CD4-positive, alpha-beta T cell (primary cell): ENCODE data around the gene EIPR1. TPM values are rescaled to one million over a fixed set of nuclear protein-coding genes. Genes with fewer than 3 reads are reported as not detected.
"Not testable (repeated sequence)": the region's sequence is repeated elsewhere in the genome, so short reads cannot be mapped to it uniquely, and the experiment has no call there.

Experiments used
- ATAC-seq: fragments of 200-7000 bp; cut with Tn5 transposase; one replicate; pipeline ENCODE4 v1.10.0; 2022; ENCODE audit warnings: mild to moderate bottlenecking; ENCODE audit not compliant: poor library complexity
- CTCF ChIA-PET: fragments of 350-600 bp; sonication (Branson Sonifier 250); formaldehyde crosslinking; loops from one replicate; lab custom pipeline; 2021; ENCODE audit warnings: antibody characterized with exemption, inconsistent platforms; lab: Charles Lee
- POLR2A ChIA-PET: fragments of 350-600 bp; sonication (Branson Sonifier 250); formaldehyde crosslinking; loops from one replicate; lab custom pipeline; 2021; ENCODE audit warnings: antibody characterized with exemption, inconsistent platforms; lab: Charles Lee
- DNase-seq, 14 experiments: peaks; one replicate each; pipeline ENCODE4 v3.0.0-alpha.2; 2013 to 2020; ENCODE audit warnings: mixed read lengths in 2 of 14
- H3K27ac ChIP-seq, 2 donors: one replicate each; pipeline versions ENCODE4 v1.5.1 to v1.7.0; 2013; ENCODE audit warnings: low read length in 2 of 2, low read depth in 1 of 2, mild to moderate bottlenecking in 1 of 2
- H3K27me3 ChIP-seq, 2 experiments: 1 replicate in 1 of 2; 2 replicates in 1 of 2; pipeline versions ENCODE4 v1.6.1 to v1.7.0; 2013; ENCODE audit warnings: low read length in 2 of 2, control low read depth in 1 of 2, mild to moderate bottlenecking in 1 of 2, moderate library complexity in 1 of 2; ENCODE audit not compliant: insufficient read depth in 2 of 2, control insufficient read depth in 1 of 2
- H3K36me3 ChIP-seq: one replicate; pipeline ENCODE4 v1.6.1; 2013; ENCODE audit warnings: low read length, control low read depth; ENCODE audit not compliant: insufficient read depth
- H3K4me1 ChIP-seq: one replicate; pipeline ENCODE4 v1.6.1; 2013; ENCODE audit warnings: low read length, control low read depth; ENCODE audit not compliant: insufficient read depth
- H3K4me3 ChIP-seq: one replicate; pipeline ENCODE4 v1.5.1; 2013; ENCODE audit warnings: mild to moderate bottlenecking, low read length, moderate library complexity
- H3K9me3 ChIP-seq, 2 experiments: 1 replicate in 1 of 2; 2 replicates in 1 of 2; pipeline versions ENCODE4 v1.6.1 to v1.7.0; 2013; ENCODE audit warnings: low read length in 2 of 2, mild to moderate bottlenecking in 2 of 2, control low read depth in 1 of 2, moderate library complexity in 1 of 2; ENCODE audit not compliant: control insufficient read depth in 1 of 2, insufficient read depth in 1 of 2
- H3K27ac Mint-ChIP-seq: one replicate; pipeline ENCODE4 v1.8.0; 2020; ENCODE audit warnings: mixed read lengths
- H3K27me3 Mint-ChIP-seq: one replicate; pipeline ENCODE4 v1.8.0; 2021; ENCODE audit warnings: mixed read lengths
- H3K36me3 Mint-ChIP-seq: one replicate; pipeline ENCODE4 v1.8.0; 2021; ENCODE audit warnings: low read depth, mixed read lengths
- H3K4me1 Mint-ChIP-seq: one replicate; pipeline ENCODE4 v1.8.0; 2021; ENCODE audit warnings: low read depth, mixed read lengths
- H3K4me3 Mint-ChIP-seq: one replicate; pipeline ENCODE4 v1.8.0; 2020; ENCODE audit warnings: mild to moderate bottlenecking, mixed read lengths
- H3K9me3 Mint-ChIP-seq: one replicate; pipeline ENCODE4 v1.8.0; 2020; ENCODE audit warnings: mixed read lengths
- intact Hi-C, 2 experiments: fragments of 100-400 bp; cut with DNase I in 1 of 2; cut with micrococcal nuclease in 1 of 2; formaldehyde crosslinking; loops; one replicate each; pipeline versions ENCODE4 v1.15.1 to v1.9.0; 2023 to 2025; cut with DNase I, micrococcal nuclease
- total RNA-seq, 174 experiments: library from RNA in 2 of 174; stranded (reverse) in 2 of 174; gene quantifications; one replicate each; pipeline ENCODE4 v1.2.3 and lab custom pipeline; 2021 to 2026
- TF ChIP-seq, protein P1 (sequence below): fragments of 200-600 bp; IDR thresholded peaks from one replicate; pipeline ENCODE4 v1.8.0; 2022; ENCODE audit warnings: antibody characterized with exemption, mild to moderate bottlenecking

Gene EIPR1
- total RNA-seq, 2 experiments from 2014 or later, result 11.0 to 12.4 TPM

DNA sequence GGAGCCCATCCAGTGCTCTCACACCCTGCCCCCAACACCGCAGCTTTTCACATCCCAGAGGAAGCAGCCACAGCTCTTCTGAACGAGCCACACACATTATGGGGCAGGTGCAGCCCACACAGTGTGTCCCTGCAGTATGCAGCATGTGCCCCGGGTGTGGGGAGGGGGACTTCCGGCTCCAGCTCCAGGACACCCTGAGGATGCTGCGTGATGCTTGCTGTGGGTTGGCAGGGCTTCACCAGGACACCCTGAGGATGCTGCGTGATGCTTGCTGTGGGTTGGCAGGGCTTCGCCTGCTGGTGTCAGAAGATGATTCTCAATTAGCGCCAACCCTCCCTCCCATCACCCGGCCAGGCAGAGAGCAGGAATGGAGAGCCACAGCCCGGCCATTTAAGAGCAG lies 193.9 kb downstream of the EIPR1 start:
- no peak overlapping the region for H3K27ac Mint-ChIP-seq
- H3K9me3 Mint-ChIP-seq, result no peaks in the 10 kb centered on the region
- TF ChIP-seq, protein P1, sequence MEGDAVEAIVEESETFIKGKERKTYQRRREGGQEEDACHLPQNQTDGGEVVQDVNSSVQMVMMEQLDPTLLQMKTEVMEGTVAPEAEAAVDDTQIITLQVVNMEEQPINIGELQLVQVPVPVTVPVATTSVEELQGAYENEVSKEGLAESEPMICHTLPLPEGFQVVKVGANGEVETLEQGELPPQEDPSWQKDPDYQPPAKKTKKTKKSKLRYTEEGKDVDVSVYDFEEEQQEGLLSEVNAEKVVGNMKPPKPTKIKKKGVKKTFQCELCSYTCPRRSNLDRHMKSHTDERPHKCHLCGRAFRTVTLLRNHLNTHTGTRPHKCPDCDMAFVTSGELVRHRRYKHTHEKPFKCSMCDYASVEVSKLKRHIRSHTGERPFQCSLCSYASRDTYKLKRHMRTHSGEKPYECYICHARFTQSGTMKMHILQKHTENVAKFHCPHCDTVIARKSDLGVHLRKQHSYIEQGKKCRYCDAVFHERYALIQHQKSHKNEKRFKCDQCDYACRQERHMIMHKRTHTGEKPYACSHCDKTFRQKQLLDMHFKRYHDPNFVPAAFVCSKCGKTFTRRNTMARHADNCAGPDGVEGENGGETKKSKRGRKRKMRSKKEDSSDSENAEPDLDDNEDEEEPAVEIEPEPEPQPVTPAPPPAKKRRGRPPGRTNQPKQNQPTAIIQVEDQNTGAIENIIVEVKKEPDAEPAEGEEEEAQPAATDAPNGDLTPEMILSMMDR, result no peak
- H3K9me3 ChIP-seq, result peaks cover 0 to 11% of the 10 kb centered on the region in 2 experiments
- no peak for ATAC-seq
- H3K36me3 ChIP-seq, result peaks cover 9% of the 10 kb centered on the region
- H3K4me3 ChIP-seq, result no peak overlapping the region
- POLR2A ChIA-PET, result no interaction called here
- CTCF ChIA-PET, result no interaction called here
- no peak overlapping the region for H3K4me3 Mint-ChIP-seq
- H3K4me1 Mint-ChIP-seq, result no peaks in the 10 kb centered on the region
- H3K27me3 Mint-ChIP-seq, result no peaks in the 10 kb centered on the region
- H3K36me3 Mint-ChIP-seq, result peaks cover 18% of the 10 kb centered on the region
- intact Hi-C loops, result no loop called here
- no peak overlapping the region for H3K27ac ChIP-seq
- no peaks in the 10 kb centered on the region for H3K4me1 ChIP-seq
- DNase-seq, result no peak
- H3K27me3 ChIP-seq, result no peaks in the 10 kb centered on the region

DNA sequence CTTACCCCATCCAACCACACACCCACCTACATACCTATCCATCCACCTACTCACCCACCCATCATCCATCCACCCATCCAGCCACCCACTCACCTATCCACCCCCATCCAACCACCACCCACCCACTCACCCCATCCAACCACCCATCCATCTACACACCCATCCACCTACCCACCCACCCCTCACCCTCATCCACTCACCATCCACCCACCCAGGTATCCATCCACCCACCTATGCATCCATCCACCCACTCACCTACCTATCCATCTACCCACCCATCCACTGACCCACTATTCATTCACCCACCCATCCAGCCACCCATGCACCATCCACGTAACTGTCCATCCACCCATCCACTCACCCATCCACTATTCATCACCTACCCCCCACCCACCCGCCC lies 194.8 kb downstream of the EIPR1 start:
- TF ChIP-seq, protein P1, result no peak
- Mint-ChIP-seq H3K9me3 (no peaks in the 10 kb centered on the region), H3K4me1 (no peaks in the 10 kb centered on the region), H3K27me3 (no peaks in the 10 kb centered on the region), H3K36me3 (peaks cover 13% of the 10 kb centered on the region), H3K27ac (no peak overlapping the region), H3K4me3 (no peak overlapping the region)
- intact Hi-C loops, result no loop called here
- ChIA-PET POLR2A (no interaction called here), CTCF (no interaction called here)
- Histone ChIP-seq H3K9me3 (peaks cover 0 to 11% of the 10 kb centered on the region in 2 experiments), H3K27me3 (no peaks in the 10 kb centered on the region), H3K27ac (no peak overlapping the region), H3K4me3 (no peak overlapping the region), H3K36me3 (peaks cover 3% of the 10 kb centered on the region), H3K4me1 (no peaks in the 10 kb centered on the region)
- DNase-seq (no peak), ATAC-seq (no peak)

DNA sequence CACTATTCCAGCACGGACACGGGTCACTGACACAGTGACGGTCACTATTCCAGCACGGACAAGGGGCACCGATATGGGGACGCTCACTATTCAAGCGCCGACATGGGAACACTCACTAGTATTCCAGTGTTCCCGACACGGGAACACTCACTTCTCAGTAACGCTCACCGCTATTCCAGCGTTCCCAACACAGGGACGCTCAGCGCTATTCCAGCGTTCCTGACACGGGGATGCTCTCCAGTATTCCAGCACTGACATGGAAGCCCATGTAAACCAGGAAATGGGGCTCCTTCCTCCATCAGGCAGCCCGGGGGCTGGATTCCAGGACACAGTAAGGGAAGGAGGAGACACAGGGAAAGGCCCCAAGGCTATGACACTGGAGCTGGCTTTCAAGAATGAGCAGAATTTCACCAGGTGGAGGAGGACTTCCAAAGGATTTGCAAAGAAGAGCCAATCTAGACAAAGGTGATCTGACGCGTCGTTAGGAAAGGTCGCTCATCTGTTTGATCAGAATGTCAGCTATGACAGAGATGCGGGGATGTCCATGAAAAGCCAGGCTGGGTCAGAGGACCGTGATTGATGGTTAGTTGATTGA lies 196.1 kb downstream of the EIPR1 start:
- TF ChIP-seq, protein P1, result no peak
- no peak for ATAC-seq
- Mint-ChIP-seq H3K27me3 (no peaks in the 10 kb centered on the region), H3K27ac (no peak overlapping the region), H3K4me1 (no peaks in the 10 kb centered on the region), H3K9me3 (no peaks in the 10 kb centered on the region), H3K4me3 (no peak overlapping the region), H3K36me3 (peaks cover 17% of the 10 kb centered on the region)
- H3K9me3 ChIP-seq, result peaks cover 0 to 11% of the 10 kb centered on the region in 2 experiments
- CTCF ChIA-PET, result no interaction called here
- intact Hi-C loops, result no loop called here
- H3K4me3 ChIP-seq, result no peak overlapping the region
- no peak for DNase-seq
- no peaks in the 10 kb centered on the region for H3K27me3 ChIP-seq
- H3K4me1 ChIP-seq, result no peaks in the 10 kb centered on the region
- POLR2A ChIA-PET, result no interaction called here
- peaks cover 12% of the 10 kb centered on the region for H3K36me3 ChIP-seq
- no peak overlapping the region for H3K27ac ChIP-seq

DNA sequence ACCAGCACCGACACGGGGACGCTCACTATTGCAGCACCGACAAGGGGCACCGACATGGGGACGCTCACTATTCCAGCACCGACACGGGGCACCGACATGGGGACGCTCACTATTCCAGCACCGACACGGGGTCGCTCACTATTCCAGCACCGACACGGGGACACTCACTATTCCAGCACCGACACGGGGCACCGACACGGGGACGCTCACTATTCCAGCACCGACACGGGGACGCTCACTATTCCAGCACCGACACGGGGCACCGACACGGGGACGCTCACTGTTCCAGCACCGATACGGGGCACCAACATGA lies 196.8 kb downstream of the EIPR1 start:
- intact Hi-C loops, POLR2A ChIA-PET, H3K27ac Mint-ChIP-seq, H3K27ac ChIP-seq, H3K4me3 ChIP-seq, ATAC-seq, H3K27me3 Mint-ChIP-seq, H3K4me1 ChIP-seq, H3K4me3 Mint-ChIP-seq, CTCF ChIA-PET, H3K9me3 Mint-ChIP-seq, H3K4me1 Mint-ChIP-seq, H3K27me3 ChIP-seq: not testable (repeated sequence)
- H3K36me3 ChIP-seq, result peaks cover 14% of the 10 kb centered on the region
- peak in 1 of 14 experiments; percentile 47 for DNase-seq
- H3K9me3 ChIP-seq, result peaks cover 0 to 11% of the 10 kb centered on the region in 2 experiments
- H3K36me3 Mint-ChIP-seq, result peaks cover 10% of the 10 kb centered on the region
